SU-DHL-6 (cell line): ENCODE results near the gene CLCF1.
A peak's percentile ranks its signal among the peaks of the same experiment; 100 is the strongest.

Experiments
- CTCF ChIP-seq: fragments of 200-600 bp; sonication (generic); IDR thresholded peaks from one replicate; pipeline ENCODE4 v1.5.1; 2017; ENCODE audit warnings: antibody characterized with exemption, mild to moderate bottlenecking, low read length, moderate library complexity; ENCODE audit not compliant: insufficient read depth, poor library complexity, severe bottlenecking
- EZH2phosphoT487 ChIP-seq: fragments of 200-600 bp; sonication (generic), shearing (Covaris generic); conservative IDR thresholded peaks from 2 replicates; pipeline ENCODE4 v1.6.1; 2018; ENCODE audit warnings: mild to moderate bottlenecking, antibody characterized with exemption, low read length, moderate library complexity, mixed read lengths

DNA sequence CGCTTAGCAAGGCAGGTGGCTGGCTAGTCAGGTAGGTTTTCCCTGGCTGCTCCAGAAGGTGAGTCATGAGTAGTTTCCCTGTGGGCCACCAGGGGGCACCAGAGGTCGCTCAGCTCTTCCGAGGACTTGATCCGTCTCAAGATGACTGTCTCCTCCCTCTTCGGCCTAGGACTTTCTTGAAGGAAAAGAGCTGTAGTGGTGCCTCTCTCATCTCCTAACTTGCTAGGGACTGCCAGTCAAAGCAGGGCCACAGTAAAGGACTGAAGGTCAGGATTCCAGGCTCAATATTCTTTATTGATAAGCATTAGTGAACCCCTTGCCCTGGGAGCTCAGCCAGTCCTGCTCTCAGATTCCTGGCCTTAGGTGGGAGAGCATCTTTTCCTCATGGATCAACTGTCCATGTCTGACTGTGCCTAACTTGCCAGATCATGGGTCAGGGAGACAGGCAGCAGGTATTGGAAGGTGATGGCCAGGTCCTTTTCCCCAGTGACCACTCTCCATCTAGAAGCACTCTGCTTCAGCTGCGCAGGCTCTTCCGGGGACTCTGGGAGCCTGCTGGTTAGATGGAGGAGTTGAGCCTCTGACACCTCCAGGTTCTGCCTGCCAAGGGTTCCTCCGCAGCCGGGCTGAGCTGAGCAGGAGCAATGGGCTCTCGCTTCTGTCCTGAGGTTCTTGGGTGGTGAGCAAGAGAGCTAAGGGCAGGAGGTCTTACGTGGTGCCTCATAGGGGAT lies 22.0 kb downstream of the CLCF1 start:
- TF ChIP-seq CTCF (peak; percentile 76), EZH2phosphoT487 (no peak)
